ENCODE data around the gene TMUB1.

DNA sequence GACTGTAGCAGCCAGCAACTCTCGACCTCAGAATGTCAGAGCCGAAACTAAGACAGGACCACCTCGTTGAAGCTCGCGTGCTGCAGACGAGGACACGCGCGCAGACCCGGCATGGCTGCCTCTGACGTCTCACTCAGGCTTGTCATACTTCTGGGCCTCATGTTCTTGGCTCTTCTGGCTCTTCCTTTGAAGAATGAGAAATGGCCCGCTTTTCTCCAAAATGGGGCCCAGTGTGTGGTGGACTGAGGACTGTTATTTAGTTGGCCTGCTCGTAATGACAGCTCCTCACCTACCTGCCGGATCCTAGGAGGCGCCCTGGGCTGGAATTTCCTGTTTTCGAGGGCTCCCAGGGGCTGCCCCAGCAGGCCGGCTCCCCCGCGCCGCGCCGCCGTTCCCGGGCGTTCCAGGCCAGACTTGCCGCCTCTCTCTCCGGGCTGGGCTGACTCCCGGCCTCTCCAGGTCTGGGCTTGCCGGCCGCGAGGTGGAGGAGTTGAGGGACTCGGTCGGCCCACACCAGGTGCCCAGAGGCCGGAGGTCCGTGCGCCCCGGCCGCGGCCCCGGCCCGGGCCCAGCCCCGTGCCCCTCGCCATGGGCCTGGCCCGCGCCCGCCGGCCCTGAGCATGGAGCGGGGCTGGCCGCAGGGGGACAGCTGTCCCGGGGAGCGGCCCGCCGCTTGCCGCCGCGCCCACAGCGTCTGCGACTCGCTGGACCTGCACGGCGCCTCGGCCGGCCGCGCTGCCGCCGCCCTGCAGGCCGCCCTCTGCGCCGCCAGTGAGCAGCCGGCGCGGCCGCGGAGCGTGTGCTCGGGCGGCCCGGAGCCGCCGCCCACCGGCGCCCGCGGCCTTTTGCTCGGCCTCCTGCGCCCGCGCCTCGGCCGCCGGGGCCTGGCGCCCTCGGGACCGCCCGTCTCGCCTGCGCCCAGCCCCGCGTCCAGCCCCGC, 31.1 kb upstream of the TMUB1 start:
- TF ChIP-seq, protein P1, sequence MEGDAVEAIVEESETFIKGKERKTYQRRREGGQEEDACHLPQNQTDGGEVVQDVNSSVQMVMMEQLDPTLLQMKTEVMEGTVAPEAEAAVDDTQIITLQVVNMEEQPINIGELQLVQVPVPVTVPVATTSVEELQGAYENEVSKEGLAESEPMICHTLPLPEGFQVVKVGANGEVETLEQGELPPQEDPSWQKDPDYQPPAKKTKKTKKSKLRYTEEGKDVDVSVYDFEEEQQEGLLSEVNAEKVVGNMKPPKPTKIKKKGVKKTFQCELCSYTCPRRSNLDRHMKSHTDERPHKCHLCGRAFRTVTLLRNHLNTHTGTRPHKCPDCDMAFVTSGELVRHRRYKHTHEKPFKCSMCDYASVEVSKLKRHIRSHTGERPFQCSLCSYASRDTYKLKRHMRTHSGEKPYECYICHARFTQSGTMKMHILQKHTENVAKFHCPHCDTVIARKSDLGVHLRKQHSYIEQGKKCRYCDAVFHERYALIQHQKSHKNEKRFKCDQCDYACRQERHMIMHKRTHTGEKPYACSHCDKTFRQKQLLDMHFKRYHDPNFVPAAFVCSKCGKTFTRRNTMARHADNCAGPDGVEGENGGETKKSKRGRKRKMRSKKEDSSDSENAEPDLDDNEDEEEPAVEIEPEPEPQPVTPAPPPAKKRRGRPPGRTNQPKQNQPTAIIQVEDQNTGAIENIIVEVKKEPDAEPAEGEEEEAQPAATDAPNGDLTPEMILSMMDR (IDR thresholded peaks at IDR 0.05) = no peak
- TF ChIP-seq POLR2A (IDR thresholded peaks at IDR 0.05) = no peak
- TF ChIP-seq POLR2AphosphoS5 (IDR thresholded peaks at IDR 0.05) = no peak
